Astrocyte of the spinal cord (primary cell): ENCODE results near the gene ZC3H12C.

Experiments
- DNase-seq: peaks from one replicate; pipeline ENCODE4 v3.0.0; 2011; ENCODE audit warnings: low read depth, low spot score
- H3K4me3 ChIP-seq: 2 replicates; pipeline ENCODE4 v1.5.1; 2011; ENCODE audit warnings: low read depth, mild to moderate bottlenecking, low read length, moderate library complexity
- in situ Hi-C: cut with HindIII; loops from 2 replicates; pipeline ENCODE4 v1.10.0; 2017; ENCODE audit warnings: low sequenced_read_pairs
- TF ChIP-seq, protein P1 (sequence below): IDR thresholded peaks from 2 replicates; pipeline ENCODE4 v1.5.1; 2012; ENCODE audit warnings: low read depth, mild to moderate bottlenecking, low read length, inconsistent platforms

ZC3H12C gene

DNA sequence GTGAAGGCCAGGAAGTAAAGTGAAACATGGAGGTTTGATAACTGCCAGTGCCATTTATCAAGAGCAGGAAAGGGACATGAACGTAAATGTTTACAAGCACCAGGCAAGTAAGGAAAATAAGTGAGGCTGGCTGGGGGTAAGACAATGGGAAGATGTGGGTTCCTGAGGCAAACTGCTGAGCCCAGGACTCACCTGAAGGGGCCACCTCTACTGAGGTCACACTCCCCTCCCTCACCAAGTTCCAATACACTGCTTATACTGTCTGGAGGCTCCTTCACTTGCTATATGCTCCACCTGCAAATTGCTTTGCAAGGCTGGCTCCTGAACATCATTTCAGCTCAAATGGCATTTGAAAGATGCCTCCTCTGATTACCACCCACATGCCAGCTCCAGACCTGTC, 10.3 kb upstream of the ZC3H12C start:
- TF ChIP-seq, protein P1, sequence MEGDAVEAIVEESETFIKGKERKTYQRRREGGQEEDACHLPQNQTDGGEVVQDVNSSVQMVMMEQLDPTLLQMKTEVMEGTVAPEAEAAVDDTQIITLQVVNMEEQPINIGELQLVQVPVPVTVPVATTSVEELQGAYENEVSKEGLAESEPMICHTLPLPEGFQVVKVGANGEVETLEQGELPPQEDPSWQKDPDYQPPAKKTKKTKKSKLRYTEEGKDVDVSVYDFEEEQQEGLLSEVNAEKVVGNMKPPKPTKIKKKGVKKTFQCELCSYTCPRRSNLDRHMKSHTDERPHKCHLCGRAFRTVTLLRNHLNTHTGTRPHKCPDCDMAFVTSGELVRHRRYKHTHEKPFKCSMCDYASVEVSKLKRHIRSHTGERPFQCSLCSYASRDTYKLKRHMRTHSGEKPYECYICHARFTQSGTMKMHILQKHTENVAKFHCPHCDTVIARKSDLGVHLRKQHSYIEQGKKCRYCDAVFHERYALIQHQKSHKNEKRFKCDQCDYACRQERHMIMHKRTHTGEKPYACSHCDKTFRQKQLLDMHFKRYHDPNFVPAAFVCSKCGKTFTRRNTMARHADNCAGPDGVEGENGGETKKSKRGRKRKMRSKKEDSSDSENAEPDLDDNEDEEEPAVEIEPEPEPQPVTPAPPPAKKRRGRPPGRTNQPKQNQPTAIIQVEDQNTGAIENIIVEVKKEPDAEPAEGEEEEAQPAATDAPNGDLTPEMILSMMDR, result no peak
- no peak for DNase-seq
- in situ Hi-C loops, result no loop called here
- no peak overlapping the region for H3K4me3 ChIP-seq

DNA sequence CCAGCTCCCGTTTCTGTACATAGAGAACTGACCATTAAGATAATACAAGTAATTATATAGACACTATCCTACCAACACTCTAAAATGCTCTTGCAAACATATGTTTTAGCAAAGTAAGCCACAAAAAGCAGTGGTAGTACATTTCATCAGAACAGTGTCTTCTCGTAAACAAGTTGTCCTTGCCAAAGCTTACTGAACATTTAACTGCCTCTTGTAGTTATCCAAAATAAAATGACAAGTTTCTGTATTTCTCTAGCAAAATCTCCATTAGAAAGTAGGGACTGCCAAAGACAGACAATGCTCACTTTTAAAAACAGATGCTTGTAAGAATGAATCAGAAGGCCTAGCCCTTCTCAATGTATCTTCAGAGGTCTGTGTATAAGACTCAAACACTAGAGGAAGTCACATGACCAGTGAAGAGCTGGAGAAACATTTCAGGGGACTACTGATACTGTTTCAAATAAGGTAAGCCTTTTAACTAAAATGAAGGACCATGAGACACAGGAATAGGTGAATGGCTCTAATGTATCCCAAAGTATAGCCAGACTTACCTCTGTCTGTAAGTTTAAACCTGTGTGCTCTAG, 7.8 kb upstream of the ZC3H12C start:
- TF ChIP-seq, protein P1, result no peak
- DNase-seq, result no peak
- in situ Hi-C loops, result no loop called here
- no peak overlapping the region for H3K4me3 ChIP-seq

DNA sequence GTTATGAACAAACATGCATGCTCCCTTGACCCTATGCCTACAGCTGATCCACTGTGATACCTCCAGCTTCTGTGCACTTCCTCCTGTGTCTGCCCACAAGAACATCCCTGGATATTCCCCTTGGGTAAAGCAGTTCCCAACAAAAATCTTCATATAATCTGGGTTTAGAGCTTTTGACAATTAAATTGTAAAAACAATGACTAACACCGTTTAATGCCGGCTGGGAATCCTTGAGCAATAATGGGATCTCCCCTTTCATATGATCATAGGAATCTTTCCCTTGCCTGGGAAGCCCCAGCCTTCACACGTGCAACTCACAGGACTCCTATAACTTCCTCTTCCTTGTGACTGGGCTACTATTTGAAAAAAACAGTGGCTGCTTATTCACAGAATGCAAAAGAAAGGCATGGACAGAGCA, 6.3 kb upstream of the ZC3H12C start:
- TF ChIP-seq, protein P1, result no peak
- no peak for DNase-seq
- no peak overlapping the region for H3K4me3 ChIP-seq
- in situ Hi-C loops, result no loop called here

DNA sequence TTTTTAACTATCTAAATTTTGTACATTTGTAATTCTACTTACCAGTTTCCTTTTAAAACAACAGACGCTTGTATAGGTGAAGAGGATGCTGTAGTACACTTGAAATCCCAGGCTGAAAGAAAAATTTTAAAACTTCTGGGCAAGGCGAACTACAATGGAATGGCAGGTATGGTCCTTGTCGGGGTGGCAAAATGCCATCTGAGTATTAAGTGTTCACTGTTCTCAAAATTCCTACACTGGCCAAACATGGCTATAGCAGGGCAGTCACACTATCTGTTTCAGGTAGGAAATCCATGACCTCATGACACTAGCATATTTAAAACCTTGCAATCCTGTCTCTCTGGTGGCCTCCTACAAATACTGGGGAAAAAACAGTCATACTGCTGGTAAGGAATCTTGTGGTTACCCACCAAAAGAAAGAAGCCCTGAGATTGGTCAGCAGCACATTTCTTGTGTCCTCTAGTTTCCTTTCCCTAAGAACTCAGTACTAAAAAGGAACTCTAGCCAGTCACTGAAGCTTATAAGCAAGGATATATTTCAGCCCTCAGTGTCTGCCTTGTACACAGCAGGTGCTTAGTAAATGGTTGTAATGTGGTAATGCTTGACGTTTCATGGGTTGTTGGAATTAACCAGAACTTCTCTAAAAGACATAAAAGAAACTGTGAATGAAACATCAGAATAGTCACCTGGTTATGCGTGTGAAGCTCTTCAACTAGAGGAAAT, 5.2 kb upstream of the ZC3H12C start:
- in situ Hi-C loops, result no loop called here
- H3K4me3 ChIP-seq, result no peak overlapping the region
- peak; percentile 85 for DNase-seq
- TF ChIP-seq, protein P1, result no peak

DNA sequence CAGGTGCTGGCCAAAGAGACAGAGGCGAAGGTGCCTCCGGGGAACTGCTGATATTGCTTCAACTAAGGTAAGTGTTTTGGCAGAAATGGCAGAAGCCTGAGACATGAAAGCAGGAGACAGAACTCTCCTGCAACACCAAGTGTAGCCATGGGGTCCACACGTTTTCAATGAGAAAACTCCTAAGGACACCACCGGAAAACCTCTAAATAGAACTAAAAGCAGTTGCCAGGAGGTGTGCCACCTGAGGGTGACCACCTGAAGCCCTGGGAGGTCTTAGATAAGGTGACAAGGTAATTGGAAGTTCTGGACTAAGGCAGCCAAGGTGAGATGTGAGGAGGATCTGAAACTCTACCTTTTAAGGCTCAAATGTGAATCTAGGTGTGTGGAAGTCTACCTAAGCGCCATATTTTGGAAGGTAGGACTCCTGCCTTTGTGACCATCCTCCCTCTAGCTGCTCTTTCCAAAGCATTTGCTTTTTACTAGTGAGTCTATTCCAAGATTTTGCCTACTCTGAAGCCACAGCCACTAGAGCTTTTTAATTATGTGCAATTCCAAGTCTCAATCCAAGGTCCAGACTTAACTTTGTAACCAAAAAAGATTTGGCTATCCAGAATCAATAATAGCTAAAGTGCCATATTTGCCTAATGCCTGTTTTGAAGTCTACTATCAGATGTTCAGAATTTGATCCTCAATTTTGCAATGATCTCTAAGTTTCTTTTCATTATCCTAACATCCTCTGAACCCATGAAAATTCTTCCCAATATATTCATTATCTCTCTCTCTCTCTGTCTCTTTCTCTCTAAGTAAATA, 4.5 kb upstream of the ZC3H12C start:
- in situ Hi-C loops, result no loop called here
- no peak overlapping the region for H3K4me3 ChIP-seq
- no peak for DNase-seq
- TF ChIP-seq, protein P1, result no peak

DNA sequence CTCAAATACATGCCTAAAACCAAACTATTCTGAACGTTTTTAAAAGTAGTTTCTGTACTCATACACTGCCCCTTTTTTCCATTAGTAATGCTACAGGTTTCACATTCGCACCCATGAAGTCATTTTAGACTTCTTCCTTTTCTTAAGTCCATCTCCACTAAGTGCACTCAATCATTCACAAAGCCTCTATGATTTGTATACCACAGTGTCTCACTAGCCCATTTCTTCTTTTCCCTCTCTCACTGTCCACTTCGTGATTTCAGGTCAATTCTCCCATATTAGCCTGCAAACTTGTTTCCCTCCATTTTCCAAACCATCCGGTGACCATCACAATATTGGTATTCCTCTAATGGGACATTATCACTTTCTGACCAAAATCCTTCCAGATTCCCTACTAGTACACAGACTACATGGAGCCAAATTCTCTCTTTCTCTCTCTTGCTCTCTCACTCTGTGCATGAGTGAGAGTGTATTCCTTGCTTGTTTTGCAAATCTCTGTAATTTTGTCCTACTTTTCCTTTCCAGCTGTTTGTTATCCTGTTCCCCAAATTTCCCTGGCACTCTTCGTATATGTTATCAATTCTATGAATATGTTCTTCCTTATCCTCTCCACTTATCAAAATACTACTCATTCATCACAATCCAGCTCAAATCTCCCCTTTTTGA, 3.4 kb upstream of the ZC3H12C start:
- H3K4me3 ChIP-seq, result no peak overlapping the region
- in situ Hi-C loops, result no loop called here
- DNase-seq, result no peak
- TF ChIP-seq, protein P1, result no peak
